CD4-positive, CD25-positive, alpha-beta regulatory T cell (primary cell): ENCODE results near the gene HOXC11. TPM values are rescaled to one million over a fixed set of nuclear protein-coding genes. Genes with fewer than 3 reads are reported as not detected.

Experiments
- ATAC-seq, 2 donors: fragments of 150-1000 bp; cut with Tn5 transposase; one replicate each; pipeline ENCODE4 v1.10.0; 2021; ENCODE audit warnings: low read depth in 2 of 2, moderate number of reproducible peaks in 2 of 2, moderate library complexity in 1 of 2
- DNase-seq, 3 donors: peaks; one replicate each; pipeline versions ENCODE4 v3.0.0 to v3.0.0-alpha.2; 2012 to 2022; ENCODE audit warnings: mixed read lengths in 1 of 3
- H3K27ac ChIP-seq: one replicate; pipeline ENCODE4 v1.7.0; 2013; ENCODE audit warnings: mild to moderate bottlenecking, low read length; ENCODE audit not compliant: insufficient read depth, poor library complexity, severe bottlenecking
- H3K27me3 ChIP-seq: one replicate; pipeline ENCODE4 v1.7.0; 2013; ENCODE audit warnings: low read length; ENCODE audit not compliant: control insufficient read depth, insufficient read depth
- H3K36me3 ChIP-seq: one replicate; pipeline ENCODE4 v1.7.0; 2013; ENCODE audit warnings: mild to moderate bottlenecking, low read length, moderate library complexity; ENCODE audit not compliant: control insufficient read depth, insufficient read depth
- H3K4me1 ChIP-seq: 2 replicates; pipeline ENCODE4 v1.7.0; 2013; ENCODE audit warnings: mild to moderate bottlenecking, low read length; ENCODE audit not compliant: insufficient read depth, control insufficient read depth, poor library complexity, severe bottlenecking
- H3K4me3 ChIP-seq: one replicate; pipeline ENCODE4 v1.7.0; 2013; ENCODE audit warnings: low read depth, mild to moderate bottlenecking, low read length, moderate library complexity
- H3K9me3 ChIP-seq, 2 experiments: 1 replicate in 1 of 2; 2 replicates in 1 of 2; pipeline ENCODE4 v1.7.0; 2013; ENCODE audit warnings: low read length in 2 of 2, mild to moderate bottlenecking in 1 of 2, moderate library complexity in 1 of 2; ENCODE audit not compliant: control insufficient read depth in 2 of 2
- H3K27ac Mint-ChIP-seq, 3 donors: one replicate each; pipeline ENCODE4 v1.8.0; 2020 to 2022; ENCODE audit warnings: mild to moderate bottlenecking in 3 of 3, mixed read lengths in 3 of 3, moderate library complexity in 2 of 3
- H3K27me3 Mint-ChIP-seq: one replicate; pipeline ENCODE4 v1.8.0; 2022; ENCODE audit warnings: mild to moderate bottlenecking, mixed read lengths
- H3K36me3 Mint-ChIP-seq: one replicate; pipeline ENCODE4 v1.8.0; 2020; ENCODE audit warnings: mixed read lengths
- H3K4me1 Mint-ChIP-seq, 4 donors: one replicate each; pipeline ENCODE4 v1.8.0; 2020 to 2022; ENCODE audit warnings: mixed read lengths in 4 of 4, mild to moderate bottlenecking in 1 of 4
- H3K4me3 Mint-ChIP-seq, 4 donors: one replicate each; pipeline ENCODE4 v1.8.0; 2020 to 2022; ENCODE audit warnings: mild to moderate bottlenecking in 4 of 4, mixed read lengths in 4 of 4, moderate library complexity in 3 of 4
- H3K9me3 Mint-ChIP-seq, 7 donors: one replicate each; pipeline ENCODE4 v1.8.0; 2020 to 2022; ENCODE audit warnings: mixed read lengths in 7 of 7, mild to moderate bottlenecking in 3 of 7, moderate library complexity in 2 of 7
- polyA plus RNA-seq, 4 donors: library from polyadenylated mRNA; unstranded; fragments of 300-500 nt; fragmentation: Illumina TruSeq; gene quantifications; one replicate each; pipeline ENCODE4 v1.2.3, GENCODE V29; 2021
- total RNA-seq: library from RNA; stranded (reverse); gene quantifications from one replicate; pipeline ENCODE4 v1.2.3, GENCODE V29; 2022

The HOXC11 gene
- total and polyA plus RNA-seq, 5 donors from 2014 or later = not detected

DNA sequence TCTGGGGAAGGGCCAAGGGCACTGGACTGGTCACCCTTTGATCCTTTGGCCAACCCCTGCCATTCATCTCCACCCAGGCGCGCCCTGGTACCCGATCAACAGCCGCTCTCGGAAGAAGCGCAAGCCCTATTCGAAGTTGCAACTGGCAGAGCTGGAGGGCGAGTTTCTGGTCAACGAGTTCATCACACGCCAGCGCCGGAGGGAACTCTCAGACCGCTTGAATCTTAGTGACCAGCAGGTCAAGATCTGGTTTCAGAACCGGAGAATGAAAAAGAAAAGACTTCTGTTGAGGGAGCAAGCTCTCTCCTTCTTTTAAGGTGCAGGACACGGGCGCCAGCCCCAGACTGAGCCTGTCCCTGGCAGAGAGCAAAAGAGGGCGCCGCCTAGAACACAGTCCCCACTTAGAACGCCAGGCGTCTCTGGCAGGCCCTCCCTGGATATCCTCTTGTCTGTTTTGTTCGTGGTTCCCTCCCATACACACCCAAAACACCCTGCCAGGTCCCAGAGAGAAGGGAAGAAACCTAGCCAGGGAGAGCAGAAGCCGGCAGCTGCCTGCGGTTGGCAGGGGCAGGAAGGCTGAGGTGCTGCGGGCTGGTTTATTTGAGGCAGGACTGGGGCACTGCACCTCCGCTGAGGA lies 16.6 kb upstream of the HOXC11 start:
- no peak for ATAC-seq
- peaks cover 59% of the 10 kb centered on the region for H3K27me3 ChIP-seq
- H3K36me3 ChIP-seq = no peaks in the 10 kb centered on the region
- peaks cover 89% of the 10 kb centered on the region for H3K27me3 Mint-ChIP-seq
- peaks cover 4% of the 10 kb centered on the region for H3K36me3 Mint-ChIP-seq
- peaks cover 0 to 7% (median 0%) of the 10 kb centered on the region in 7 donors for H3K9me3 Mint-ChIP-seq
- H3K9me3 ChIP-seq = peaks cover 0 to 6% of the 10 kb centered on the region in 2 experiments
- H3K27ac Mint-ChIP-seq = peak overlapping the region in 1 of 3 donors; percentile 29
- no peak overlapping the region for H3K27ac ChIP-seq
- H3K4me3 Mint-ChIP-seq = peak overlapping the region in 2 of 4 donors; percentile 50 to 58
- peaks cover 26% of the 10 kb centered on the region for H3K4me1 ChIP-seq
- DNase-seq = no peak
- H3K4me3 ChIP-seq = no peak overlapping the region
- H3K4me1 Mint-ChIP-seq = peaks cover 0 to 42% (median 24%) of the 10 kb centered on the region in 4 donors

DNA sequence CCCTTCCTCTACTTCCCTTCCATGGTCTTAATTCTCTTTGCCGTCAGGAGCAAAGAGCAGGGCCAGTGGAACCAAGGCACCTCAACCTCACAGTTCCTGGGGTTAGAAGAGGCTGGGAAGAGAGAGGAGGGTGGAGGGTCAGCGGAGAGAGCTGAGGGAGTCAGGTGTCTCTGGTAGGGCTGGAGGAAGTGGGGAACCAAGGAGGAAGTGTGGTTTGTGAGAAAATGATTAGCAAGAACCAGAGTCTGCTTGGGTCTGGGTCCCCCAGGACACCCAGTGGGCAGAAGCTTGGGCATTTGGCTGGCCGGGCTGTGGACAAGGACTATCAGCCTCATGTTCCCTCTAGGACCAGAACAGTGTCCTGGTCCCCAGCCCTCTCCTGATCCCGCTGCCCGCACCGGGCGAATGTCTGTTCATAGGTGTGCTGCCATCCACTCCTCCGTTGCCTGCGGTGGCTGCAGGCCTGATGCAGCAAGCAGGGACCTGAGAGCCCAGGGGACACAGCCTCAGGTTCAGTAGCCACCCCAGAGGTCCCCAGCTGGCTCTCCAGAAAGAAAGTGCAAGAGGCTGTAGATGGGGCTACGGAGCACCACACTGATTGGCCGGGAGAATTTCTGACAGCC lies 15.9 kb upstream of the HOXC11 start:
- peaks cover 0 to 7% (median 0%) of the 10 kb centered on the region in 7 donors for H3K9me3 Mint-ChIP-seq
- H3K4me3 Mint-ChIP-seq = peak overlapping the region in 1 of 4 donors; percentile 57
- H3K27me3 Mint-ChIP-seq = peaks cover 89% of the 10 kb centered on the region
- peaks cover 22% of the 10 kb centered on the region for H3K4me1 ChIP-seq
- peaks cover 0 to 42% (median 24%) of the 10 kb centered on the region in 4 donors for H3K4me1 Mint-ChIP-seq
- H3K4me3 ChIP-seq = no peak overlapping the region
- H3K36me3 ChIP-seq = no peaks in the 10 kb centered on the region
- peaks cover 4% of the 10 kb centered on the region for H3K36me3 Mint-ChIP-seq
- H3K27ac Mint-ChIP-seq = no peak overlapping the region
- H3K9me3 ChIP-seq = peaks cover 0 to 6% of the 10 kb centered on the region in 2 experiments
- ATAC-seq (no peak), DNase-seq (no peak)
- peaks cover 62% of the 10 kb centered on the region for H3K27me3 ChIP-seq
- no peak overlapping the region for H3K27ac ChIP-seq

DNA sequence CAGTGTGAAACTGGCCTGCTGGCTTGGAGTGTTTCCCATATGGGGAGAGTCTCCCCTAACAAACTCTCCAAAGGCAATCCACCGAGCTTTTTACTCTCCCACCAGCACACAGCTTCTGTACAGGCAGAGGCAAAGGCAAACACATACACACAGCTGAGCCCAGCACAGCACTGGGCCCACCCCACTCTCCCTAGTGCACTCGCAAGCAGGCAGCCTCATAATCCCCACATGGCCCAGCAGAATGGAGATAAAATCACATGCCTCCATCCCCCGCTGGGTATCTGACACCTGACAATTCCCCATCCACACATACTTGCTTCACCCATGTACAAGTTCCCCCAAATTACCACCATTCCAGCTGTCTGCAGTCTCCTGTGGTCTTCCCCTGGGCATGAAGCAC lies 14.8 kb upstream of the HOXC11 start:
- Histone ChIP-seq H3K36me3 (no peaks in the 10 kb centered on the region), H3K4me1 (peaks cover 19% of the 10 kb centered on the region), H3K9me3 (peaks cover 0 to 6% of the 10 kb centered on the region in 2 experiments), H3K4me3 (no peak overlapping the region), H3K27me3 (peaks cover 64% of the 10 kb centered on the region), H3K27ac (no peak overlapping the region)
- H3K27me3 Mint-ChIP-seq = peaks cover 89% of the 10 kb centered on the region
- peaks cover 0 to 8% (median 0%) of the 10 kb centered on the region in 7 donors for H3K9me3 Mint-ChIP-seq
- H3K27ac Mint-ChIP-seq = no peak overlapping the region
- DNase-seq (no peak), ATAC-seq (no peak)
- H3K36me3 Mint-ChIP-seq = peaks cover 4% of the 10 kb centered on the region
- H3K4me1 Mint-ChIP-seq = peaks cover 0 to 37% (median 21%) of the 10 kb centered on the region in 4 donors
- peak overlapping the region in 2 of 4 donors; percentile 10 to 51 for H3K4me3 Mint-ChIP-seq

DNA sequence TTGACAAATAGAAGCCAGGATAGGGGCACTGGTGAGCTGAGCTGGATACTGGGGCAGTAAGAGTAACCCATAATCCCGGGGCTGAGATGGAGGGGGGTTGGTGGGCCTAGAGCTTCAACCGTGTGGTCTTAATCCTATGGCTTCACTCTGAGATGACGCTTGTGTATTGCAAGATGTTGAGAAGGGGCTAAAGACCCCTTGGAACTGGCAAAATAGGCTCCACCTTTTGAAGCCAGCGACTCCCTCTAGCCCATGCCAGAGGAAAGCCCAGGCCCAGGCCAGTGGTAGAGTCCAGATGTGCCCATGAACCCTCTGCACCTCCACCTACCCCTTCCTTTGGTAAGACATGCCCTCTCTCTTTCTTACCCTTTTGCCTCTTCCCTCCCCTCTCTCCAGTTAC lies 13.6 kb upstream of the HOXC11 start:
- Mint-ChIP-seq H3K4me1 (peaks cover 0 to 39% (median 18%) of the 10 kb centered on the region in 4 donors), H3K27ac (no peak overlapping the region), H3K4me3 (peak overlapping the region in 2 of 4 donors; percentile 38 to 43), H3K9me3 (peaks cover 0 to 9% (median 0%) of the 10 kb centered on the region in 7 donors), H3K27me3 (peaks cover 88% of the 10 kb centered on the region), H3K36me3 (peaks cover 4% of the 10 kb centered on the region)
- Histone ChIP-seq H3K4me1 (peaks cover 19% of the 10 kb centered on the region), H3K27me3 (peaks cover 65% of the 10 kb centered on the region), H3K4me3 (no peak overlapping the region), H3K27ac (no peak overlapping the region), H3K9me3 (no peaks in the 10 kb centered on the region), H3K36me3 (no peaks in the 10 kb centered on the region)
- ATAC-seq (no peak), DNase-seq (no peak)

DNA sequence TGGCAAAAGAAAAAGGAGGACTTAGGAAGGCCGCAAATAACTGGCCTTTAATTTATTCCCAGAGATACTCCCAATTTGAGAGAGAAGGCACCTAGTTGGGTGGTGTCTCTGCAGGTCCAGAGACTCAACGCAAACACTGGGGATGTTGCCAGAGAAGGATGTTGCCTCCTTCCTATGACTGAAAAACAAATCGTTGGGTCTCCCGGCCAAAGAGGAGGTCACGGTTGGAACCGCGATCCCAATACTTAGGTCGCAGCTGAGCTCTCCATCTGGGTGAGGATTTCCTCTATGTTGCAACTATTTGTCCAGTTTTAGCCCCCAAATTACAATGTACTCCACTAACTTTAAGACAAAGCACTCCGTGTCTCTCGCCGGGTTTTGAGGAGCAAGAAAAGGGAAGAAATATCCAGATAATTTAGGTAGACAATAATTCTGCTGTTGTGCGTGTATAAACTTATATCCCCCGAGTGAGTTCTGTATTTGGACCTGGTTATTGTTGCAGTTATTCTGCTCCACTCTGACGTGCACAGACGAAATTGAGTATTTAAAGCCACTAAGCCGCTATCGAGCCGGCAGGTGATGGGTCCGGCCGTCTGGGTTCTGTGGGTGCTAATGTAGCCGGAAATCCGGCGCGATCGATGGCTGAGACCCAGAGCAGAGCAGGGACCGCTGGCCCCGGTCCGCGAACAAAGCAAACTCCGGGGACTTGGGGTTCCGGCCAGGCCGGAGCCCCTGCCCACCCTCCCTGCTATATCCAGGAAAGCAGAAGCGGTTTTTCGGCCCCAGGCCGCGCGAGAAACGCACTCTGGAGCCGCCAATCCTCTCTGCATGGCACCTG lies 12.5 kb upstream of the HOXC11 start:
- H3K4me3 Mint-ChIP-seq = peak overlapping the region in 2 of 4 donors; percentile 38 to 39
- no peak for DNase-seq
- H3K27me3 ChIP-seq = peaks cover 76% of the 10 kb centered on the region
- H3K27ac ChIP-seq = no peak overlapping the region
- H3K4me1 Mint-ChIP-seq = peaks cover 0 to 41% (median 23%) of the 10 kb centered on the region in 4 donors
- no peaks in the 10 kb centered on the region for H3K9me3 ChIP-seq
- ATAC-seq = no peak
- no peak overlapping the region for H3K27ac Mint-ChIP-seq
- peaks cover 4% of the 10 kb centered on the region for H3K36me3 Mint-ChIP-seq
- peaks cover 93% of the 10 kb centered on the region for H3K27me3 Mint-ChIP-seq
- peaks cover 22% of the 10 kb centered on the region for H3K4me1 ChIP-seq
- H3K4me3 ChIP-seq = no peak overlapping the region
- H3K36me3 ChIP-seq = no peaks in the 10 kb centered on the region
- peaks cover 0 to 9% (median 0%) of the 10 kb centered on the region in 7 donors for H3K9me3 Mint-ChIP-seq

DNA sequence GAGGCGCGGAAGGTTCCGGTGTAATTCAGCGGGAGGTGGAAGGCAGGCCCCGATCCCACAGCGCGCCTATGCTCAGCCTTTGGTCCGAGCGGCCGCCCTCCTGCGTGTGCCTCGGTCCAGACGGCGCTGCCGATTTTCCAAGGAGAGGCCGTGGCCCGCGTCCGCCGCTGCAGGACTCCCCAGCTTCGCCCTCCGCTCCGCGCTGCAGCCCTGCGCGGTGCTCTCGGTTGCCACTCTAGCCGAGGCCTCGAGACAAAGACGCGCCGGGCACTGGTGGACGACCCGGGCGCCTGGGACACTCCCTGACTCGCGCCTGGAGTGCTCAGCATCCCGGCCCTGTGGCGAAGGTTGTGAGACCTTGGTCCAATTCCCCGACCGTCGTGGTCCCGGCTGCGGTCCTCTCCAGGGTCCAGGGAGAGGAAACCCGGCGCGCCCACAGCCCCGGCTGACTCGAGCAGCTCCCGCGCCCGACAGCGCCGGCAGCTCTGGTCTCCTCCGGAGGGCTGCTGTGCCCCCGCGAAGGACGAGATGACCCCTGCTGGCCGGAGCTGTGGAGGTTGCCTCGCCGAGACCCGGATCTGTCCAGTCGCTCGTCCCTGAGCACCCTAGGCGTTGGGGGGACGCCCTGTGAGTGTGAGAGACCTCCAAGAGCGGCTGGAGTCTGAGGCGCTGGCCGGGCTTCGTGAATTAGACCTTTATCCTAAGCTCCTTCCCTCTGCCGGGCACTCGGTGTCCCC lies 11.7 kb upstream of the HOXC11 start:
- peaks cover 74% of the 10 kb centered on the region for H3K27me3 ChIP-seq
- no peak overlapping the region for H3K4me3 ChIP-seq
- Mint-ChIP-seq H3K4me1 (peaks cover 0 to 44% (median 25%) of the 10 kb centered on the region in 4 donors), H3K9me3 (peaks cover 0 to 8% (median 0%) of the 10 kb centered on the region in 7 donors), H3K27ac (peak overlapping the region in 1 of 3 donors; percentile 89), H3K4me3 (no peak overlapping the region), H3K27me3 (peaks cover 93% of the 10 kb centered on the region), H3K36me3 (peaks cover 4% of the 10 kb centered on the region)
- H3K9me3 ChIP-seq = no peaks in the 10 kb centered on the region
- no peak for DNase-seq
- no peak for ATAC-seq
- peaks cover 27% of the 10 kb centered on the region for H3K4me1 ChIP-seq
- no peak overlapping the region for H3K27ac ChIP-seq
- no peaks in the 10 kb centered on the region for H3K36me3 ChIP-seq

DNA sequence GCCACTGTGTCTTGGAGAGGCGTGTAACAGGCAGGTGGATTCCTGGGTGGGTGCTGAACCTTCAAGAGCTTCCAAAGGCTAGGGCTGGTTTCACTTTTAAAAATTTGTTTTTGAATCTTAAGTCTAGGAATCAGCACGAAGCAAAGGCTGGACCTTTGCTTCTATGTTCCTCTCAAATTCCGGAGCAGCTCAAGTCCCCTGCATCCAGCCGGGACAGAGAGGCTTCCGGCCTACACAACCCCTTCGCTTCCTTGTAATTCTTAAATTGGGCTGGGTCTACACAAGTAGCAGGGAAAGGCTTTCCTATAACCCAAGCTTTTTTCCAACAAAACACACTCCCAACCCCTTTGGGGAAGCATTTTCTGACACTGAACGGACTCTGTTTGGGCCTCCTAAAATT lies 9.9 kb upstream of the HOXC11 start:
- DNase-seq (no peak), ATAC-seq (no peak)
- H3K27me3 Mint-ChIP-seq = peaks cover 93% of the 10 kb centered on the region
- peaks cover 0 to 8% (median 1%) of the 10 kb centered on the region in 7 donors for H3K9me3 Mint-ChIP-seq
- no peak overlapping the region for H3K4me3 Mint-ChIP-seq
- Histone ChIP-seq H3K27ac (no peak overlapping the region), H3K4me3 (no peak overlapping the region), H3K9me3 (no peaks in the 10 kb centered on the region), H3K4me1 (peaks cover 25% of the 10 kb centered on the region), H3K36me3 (no peaks in the 10 kb centered on the region), H3K27me3 (peaks cover 75% of the 10 kb centered on the region)
- peaks cover 0 to 46% (median 28%) of the 10 kb centered on the region in 4 donors for H3K4me1 Mint-ChIP-seq
- H3K27ac Mint-ChIP-seq = no peak overlapping the region
- H3K36me3 Mint-ChIP-seq = peaks cover 3% of the 10 kb centered on the region
